ENCODE data around the gene TLL2.

DNA sequence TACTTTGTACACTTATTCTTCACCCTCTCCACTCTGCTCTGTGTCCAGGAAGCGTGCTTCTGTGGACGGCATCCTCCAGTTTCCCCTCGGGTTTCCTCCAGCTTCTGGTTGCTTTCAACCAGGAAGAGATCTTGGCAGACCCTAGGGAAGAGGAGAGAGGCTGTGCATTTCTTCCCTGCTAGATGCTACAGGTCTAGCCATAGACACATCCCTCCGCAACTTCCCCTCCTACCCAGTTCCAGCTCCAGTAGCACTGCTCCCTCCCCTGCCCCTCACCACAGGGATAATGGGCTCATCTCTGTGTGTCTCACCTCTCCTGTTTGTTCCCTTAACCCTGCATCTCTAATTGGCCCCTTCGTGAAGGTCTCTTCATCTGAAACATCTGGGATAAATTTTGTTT, 16.3 kb downstream of the TLL2 start:
- no peak for TF ChIP-seq POLR2A (IDR thresholded peaks at IDR 0.05)
- TF ChIP-seq, protein P1, sequence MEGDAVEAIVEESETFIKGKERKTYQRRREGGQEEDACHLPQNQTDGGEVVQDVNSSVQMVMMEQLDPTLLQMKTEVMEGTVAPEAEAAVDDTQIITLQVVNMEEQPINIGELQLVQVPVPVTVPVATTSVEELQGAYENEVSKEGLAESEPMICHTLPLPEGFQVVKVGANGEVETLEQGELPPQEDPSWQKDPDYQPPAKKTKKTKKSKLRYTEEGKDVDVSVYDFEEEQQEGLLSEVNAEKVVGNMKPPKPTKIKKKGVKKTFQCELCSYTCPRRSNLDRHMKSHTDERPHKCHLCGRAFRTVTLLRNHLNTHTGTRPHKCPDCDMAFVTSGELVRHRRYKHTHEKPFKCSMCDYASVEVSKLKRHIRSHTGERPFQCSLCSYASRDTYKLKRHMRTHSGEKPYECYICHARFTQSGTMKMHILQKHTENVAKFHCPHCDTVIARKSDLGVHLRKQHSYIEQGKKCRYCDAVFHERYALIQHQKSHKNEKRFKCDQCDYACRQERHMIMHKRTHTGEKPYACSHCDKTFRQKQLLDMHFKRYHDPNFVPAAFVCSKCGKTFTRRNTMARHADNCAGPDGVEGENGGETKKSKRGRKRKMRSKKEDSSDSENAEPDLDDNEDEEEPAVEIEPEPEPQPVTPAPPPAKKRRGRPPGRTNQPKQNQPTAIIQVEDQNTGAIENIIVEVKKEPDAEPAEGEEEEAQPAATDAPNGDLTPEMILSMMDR (IDR thresholded peaks at IDR 0.05) = no peak
